HG03442 (cell line): Measurements from ENCODE around the gene DPPA4.
"Not testable (repeated sequence)": the region's sequence is repeated elsewhere in the genome, so short reads cannot be mapped to it uniquely, and the experiment has no call there.

Source experiments
- ATAC-seq: cut with Tn5 transposase; IDR thresholded peaks from one replicate; pipeline ENCODE4 v1.9.1; 2021; ENCODE audit warnings: mild to moderate bottlenecking, moderate library complexity; ENCODE audit not compliant: unreplicated experiment

The DPPA4 gene

GRCh38 chr3:109337393-109337792, at the start of gene DPPA4:
TSS of gene DPPA4 (minus strand) at chr3:109337546. CDS start at chr3:109337517, 29 bp downstream.
- ATAC-seq = no peak

- ATAC-seq = no peak
Measured at GRCh38 chr3:109385442-109386318, 48.3 kb upstream of the DPPA4 start.

GRCh38 chr3:109384164-109384563, 46.8 kb upstream of the DPPA4 start:
- no peak for ATAC-seq

GRCh38 chr3:109382588-109382987, 45.2 kb upstream of the DPPA4 start:
- ATAC-seq = no peak

GRCh38 chr3:109375975-109376374, 38.6 kb upstream of the DPPA4 start:
- no peak for ATAC-seq

GRCh38 chr3:109374434-109374833, 37.1 kb upstream of the DPPA4 start:
- not testable (repeated sequence) for ATAC-seq

- no peak for ATAC-seq
Measured at GRCh38 chr3:109373933-109374332, 36.6 kb upstream of the DPPA4 start.

GRCh38 chr3:109372639-109373038, 35.3 kb upstream of the DPPA4 start:
- no peak for ATAC-seq

GRCh38 chr3:109369510-109369909, 32.2 kb upstream of the DPPA4 start:
- ATAC-seq = no peak

- no peak for ATAC-seq
Measured at GRCh38 chr3:109364088-109364487, 26.7 kb upstream of the DPPA4 start.

- no peak for ATAC-seq
Measured at GRCh38 chr3:109363634-109364033, 26.3 kb upstream of the DPPA4 start.

- ATAC-seq = no peak
Measured at GRCh38 chr3:109362823-109363222, 25.5 kb upstream of the DPPA4 start.

GRCh38 chr3:109358809-109359208, 21.5 kb upstream of the DPPA4 start:
- ATAC-seq = not testable (repeated sequence)

- no peak for ATAC-seq
Measured at GRCh38 chr3:109356442-109357155, 19.3 kb upstream of the DPPA4 start.

- no peak for ATAC-seq
Measured at GRCh38 chr3:109355625-109356441, 18.5 kb upstream of the DPPA4 start.

- no peak for ATAC-seq
Measured at GRCh38 chr3:109353057-109353456, 15.7 kb upstream of the DPPA4 start.

GRCh38 chr3:109351231-109351630, 13.9 kb upstream of the DPPA4 start:
- ATAC-seq = no peak

- ATAC-seq = no peak
Measured at GRCh38 chr3:109346770-109347295, 9.5 kb upstream of the DPPA4 start.

GRCh38 chr3:109346099-109346498, 8.8 kb upstream of the DPPA4 start:
- no peak for ATAC-seq

- no peak for ATAC-seq
Measured at GRCh38 chr3:109339714-109340648, 2.6 kb upstream of the DPPA4 start.
